Activated CD8-positive, alpha-beta T cell treated with anti-CD3 and anti-CD28 coated beads for 36 hours (primary cell): Measurements from ENCODE around the gene LINC01488. TPM values are rescaled to one million over a fixed set of nuclear protein-coding genes. Genes with fewer than 3 reads are reported as not detected.

ENCODE experiments used
- ATAC-seq: fragments of 200-7000 bp; cut with Tn5 transposase; one replicate; pipeline ENCODE4 v1.10.0; 2021; ENCODE audit warnings: mild to moderate bottlenecking, moderate library complexity
- CTCF ChIA-PET: fragments of 350-600 bp; sonication (Branson Sonifier 250); formaldehyde crosslinking; loops from one replicate; lab custom pipeline; 2021; ENCODE audit warnings: antibody characterized with exemption; lab: Charles Lee
- POLR2A ChIA-PET: fragments of 350-600 bp; sonication (Branson Sonifier 250); formaldehyde crosslinking; loops from one replicate; lab custom pipeline; 2021; ENCODE audit warnings: antibody characterized with exemption; lab: Charles Lee
- DNase-seq: peaks from one replicate; pipeline ENCODE4 v3.0.0-alpha.2; 2020
- H3K27ac Mint-ChIP-seq: one replicate; pipeline ENCODE4 v1.8.0; 2021; ENCODE audit warnings: mild to moderate bottlenecking, mixed read lengths
- H3K27me3 Mint-ChIP-seq: one replicate; pipeline ENCODE4 v1.8.0; 2021; ENCODE audit warnings: mixed read lengths
- H3K36me3 Mint-ChIP-seq: one replicate; pipeline ENCODE4 v1.8.0; 2021; ENCODE audit warnings: low read depth, mixed read lengths
- H3K4me1 Mint-ChIP-seq: one replicate; pipeline ENCODE4 v1.8.0; 2021; ENCODE audit warnings: low read depth, mixed read lengths
- H3K4me3 Mint-ChIP-seq: one replicate; pipeline ENCODE4 v1.8.0; 2021; ENCODE audit warnings: mild to moderate bottlenecking, moderate library complexity, mixed read lengths
- H3K9me3 Mint-ChIP-seq: one replicate; pipeline ENCODE4 v1.8.0; 2021; ENCODE audit warnings: mixed read lengths
- CTCF ChIP-seq: fragments of 200-600 bp; IDR thresholded peaks from one replicate; pipeline ENCODE4 v1.8.0; 2022; ENCODE audit warnings: antibody characterized with exemption, mild to moderate bottlenecking
- intact Hi-C: fragments of 100-400 bp; cut with micrococcal nuclease; formaldehyde crosslinking; loops from one replicate; pipeline ENCODE4 v1.10.0; 2022
- total RNA-seq, 2 experiments: library from RNA; stranded (reverse); gene quantifications; one replicate each; pipeline ENCODE4 v1.2.3, GENCODE V29; 2021

The LINC01488 gene
- total RNA-seq, 2 experiments from 2014 or later = not detected

GRCh38 chr11:69462106-69462951, 19.1 kb upstream of the LINC01488 start:
- H3K4me3 Mint-ChIP-seq = no peak overlapping the region
- H3K27ac Mint-ChIP-seq = no peak overlapping the region
- H3K4me1 Mint-ChIP-seq = no peaks in the 10 kb centered on the region
- H3K9me3 Mint-ChIP-seq = peaks cover 12% of the 10 kb centered on the region
- no peak for ATAC-seq
- intact Hi-C loops = no loop called here
- TF ChIP-seq CTCF = no peak
- POLR2A ChIA-PET = interaction anchor here (0.6 kb wide), 1 partner anchor 10 kb away, joined by 3 read pairs; no protein-coding TSS in a partner anchor
- no peak for DNase-seq
- H3K36me3 Mint-ChIP-seq = no peaks in the 10 kb centered on the region
- peaks cover 5% of the 10 kb centered on the region for H3K27me3 Mint-ChIP-seq
- CTCF ChIA-PET = no interaction called here

- CTCF ChIA-PET = no interaction called here
- no peaks in the 10 kb centered on the region for H3K36me3 Mint-ChIP-seq
- H3K4me1 Mint-ChIP-seq = no peaks in the 10 kb centered on the region
- POLR2A ChIA-PET = no interaction called here
- DNase-seq (no peak), ATAC-seq (no peak)
- no peak overlapping the region for H3K4me3 Mint-ChIP-seq
- H3K27ac Mint-ChIP-seq = no peak overlapping the region
- peaks cover 8% of the 10 kb centered on the region for H3K9me3 Mint-ChIP-seq
- intact Hi-C loops = no loop called here
- peaks cover 5% of the 10 kb centered on the region for H3K27me3 Mint-ChIP-seq
- no peak for TF ChIP-seq CTCF
Measured at GRCh38 chr11:69463181-69463994, 18.1 kb upstream of the LINC01488 start.

GRCh38 chr11:69463995-69464960, 17.2 kb upstream of the LINC01488 start:
- Mint-ChIP-seq H3K9me3 (peaks cover 8% of the 10 kb centered on the region), H3K36me3 (no peaks in the 10 kb centered on the region), H3K27me3 (peaks cover 5% of the 10 kb centered on the region), H3K4me1 (no peaks in the 10 kb centered on the region), H3K27ac (no peak overlapping the region), H3K4me3 (no peak overlapping the region)
- no peak for DNase-seq
- intact Hi-C loops = no loop called here
- POLR2A ChIA-PET = interaction anchor here (0.9 kb wide), 1 partner anchor 9 kb away, joined by 3 read pairs; no protein-coding TSS in a partner anchor
- CTCF ChIA-PET = no interaction called here
- ATAC-seq = no peak
- no peak for TF ChIP-seq CTCF

GRCh38 chr11:69465236-69466000, 16.0 kb upstream of the LINC01488 start:
- intact Hi-C loops = no loop called here
- TF ChIP-seq CTCF = no peak
- ATAC-seq (no peak), DNase-seq (no peak)
- CTCF ChIA-PET = no interaction called here
- no peak overlapping the region for H3K4me3 Mint-ChIP-seq
- no peak overlapping the region for H3K27ac Mint-ChIP-seq
- no peaks in the 10 kb centered on the region for H3K4me1 Mint-ChIP-seq
- H3K27me3 Mint-ChIP-seq = peaks cover 3% of the 10 kb centered on the region
- H3K36me3 Mint-ChIP-seq = no peaks in the 10 kb centered on the region
- peaks cover 7% of the 10 kb centered on the region for H3K9me3 Mint-ChIP-seq
- POLR2A ChIA-PET = interaction anchor here (0.9 kb wide), 1 partner anchor 8 kb away, joined by 3 read pairs; no protein-coding TSS in a partner anchor
